Subcutaneous abdominal adipose tissue (tissue), 5 donors: Measurements from ENCODE around the gene KRT80.

Experiments
- H3K27ac ChIP-seq: one replicate; pipeline ENCODE4 v1.7.0; 2013; ENCODE audit warnings: low read depth, mild to moderate bottlenecking, inconsistent platforms, low read length, moderate library complexity
- H3K27me3 ChIP-seq, 5 donors: one replicate each; pipeline ENCODE4 v1.7.0; 2013; ENCODE audit warnings: low read length in 5 of 5, inconsistent platforms in 1 of 5; ENCODE audit not compliant: control insufficient read depth in 5 of 5, insufficient read depth in 4 of 5
- H3K36me3 ChIP-seq, 5 donors: one replicate each; pipeline ENCODE4 v1.7.0; 2013; ENCODE audit warnings: low read length in 5 of 5; ENCODE audit not compliant: control insufficient read depth in 5 of 5, insufficient read depth in 5 of 5
- H3K4me1 ChIP-seq, 5 donors: one replicate each; pipeline ENCODE4 v1.7.0; 2013; ENCODE audit warnings: low read length in 5 of 5, mild to moderate bottlenecking in 3 of 5, moderate library complexity in 1 of 5; ENCODE audit not compliant: control insufficient read depth in 5 of 5, insufficient read depth in 5 of 5
- H3K4me3 ChIP-seq, 5 donors: one replicate each; pipeline ENCODE4 v1.7.0; 2013; ENCODE audit warnings: low read length in 5 of 5, low read depth in 1 of 5
- H3K9ac ChIP-seq, 5 donors: one replicate each; pipeline ENCODE4 v1.7.0; 2013; ENCODE audit warnings: low read length in 5 of 5, mild to moderate bottlenecking in 4 of 5, moderate library complexity in 3 of 5
- H3K9me3 ChIP-seq, 5 donors: one replicate each; pipeline ENCODE4 v1.7.0; 2013; ENCODE audit warnings: low read length in 5 of 5; ENCODE audit not compliant: control insufficient read depth in 5 of 5
- donor health status: healthy.
- donor health status: healthy.
- donor health status: healthy.
- donor health status: healthy.
- donor health status: healthy.

The KRT80 gene

GRCh38 chr12:52205612-52206303 is 13.9 kb upstream of the KRT80 start:
- Histone ChIP-seq H3K27me3 (peaks cover 0 to 43% (median 17%) of the 10 kb centered on the region in 5 donors), H3K27ac (no peak overlapping the region), H3K4me1 (peaks cover 7 to 34% (median 21%) of the 10 kb centered on the region in 5 donors), H3K9me3 (no peaks in the 10 kb centered on the region), H3K36me3 (no peaks in the 10 kb centered on the region), H3K4me3 (no peak overlapping the region), H3K9ac (no peak overlapping the region)

- H3K4me3 ChIP-seq: no peak overlapping the region
- H3K9ac ChIP-seq: no peak overlapping the region
- H3K27ac ChIP-seq: no peak overlapping the region
- H3K4me1 ChIP-seq: peaks cover 7 to 34% (median 21%) of the 10 kb centered on the region in 5 donors
- no peaks in the 10 kb centered on the region for H3K36me3 ChIP-seq
- H3K27me3 ChIP-seq: peaks cover 0 to 40% (median 17%) of the 10 kb centered on the region in 5 donors
- H3K9me3 ChIP-seq: no peaks in the 10 kb centered on the region
These were observed 13.2 kb upstream of the KRT80 start for GRCh38 chr12:52204931-52205505.

GRCh38 chr12:52204095-52204930 is 12.5 kb upstream of the KRT80 start:
- no peak overlapping the region for H3K27ac ChIP-seq
- H3K27me3 ChIP-seq: peaks cover 0 to 37% (median 12%) of the 10 kb centered on the region in 5 donors
- peaks cover 7 to 34% (median 24%) of the 10 kb centered on the region in 5 donors for H3K4me1 ChIP-seq
- H3K4me3 ChIP-seq: no peak overlapping the region
- no peak overlapping the region for H3K9ac ChIP-seq
- no peaks in the 10 kb centered on the region for H3K9me3 ChIP-seq
- H3K36me3 ChIP-seq: no peaks in the 10 kb centered on the region

GRCh38 chr12:52203079-52203921 is 11.5 kb upstream of the KRT80 start:
- Histone ChIP-seq H3K27ac (no peak overlapping the region), H3K36me3 (no peaks in the 10 kb centered on the region), H3K27me3 (peaks cover 0 to 33% (median 3%) of the 10 kb centered on the region in 5 donors), H3K9me3 (no peaks in the 10 kb centered on the region), H3K4me1 (peaks cover 7 to 39% (median 28%) of the 10 kb centered on the region in 5 donors), H3K9ac (no peak overlapping the region), H3K4me3 (no peak overlapping the region)

- Histone ChIP-seq H3K9me3 (no peaks in the 10 kb centered on the region), H3K4me1 (peaks cover 7 to 39% (median 22%) of the 10 kb centered on the region in 5 donors), H3K36me3 (no peaks in the 10 kb centered on the region), H3K27ac (no peak overlapping the region), H3K27me3 (peaks cover 0 to 31% (median 3%) of the 10 kb centered on the region in 5 donors), H3K4me3 (no peak overlapping the region), H3K9ac (no peak overlapping the region)
These were observed 10.7 kb upstream of the KRT80 start for GRCh38 chr12:52202361-52203078.

- peaks cover 7 to 40% (median 18%) of the 10 kb centered on the region in 5 donors for H3K4me1 ChIP-seq
- peaks cover 0 to 24% (median 3%) of the 10 kb centered on the region in 5 donors for H3K27me3 ChIP-seq
- H3K9ac ChIP-seq: no peak overlapping the region
- no peaks in the 10 kb centered on the region for H3K9me3 ChIP-seq
- H3K27ac ChIP-seq: no peak overlapping the region
- H3K4me3 ChIP-seq: no peak overlapping the region
- H3K36me3 ChIP-seq: no peaks in the 10 kb centered on the region
These were observed 9.6 kb upstream of the KRT80 start for GRCh38 chr12:52201451-52201839.

- H3K4me1 ChIP-seq: peaks cover 7 to 40% (median 18%) of the 10 kb centered on the region in 5 donors
- H3K9ac ChIP-seq: no peak overlapping the region
- no peak overlapping the region for H3K4me3 ChIP-seq
- H3K9me3 ChIP-seq: no peaks in the 10 kb centered on the region
- H3K27me3 ChIP-seq: peaks cover 0 to 22% (median 3%) of the 10 kb centered on the region in 5 donors
- H3K36me3 ChIP-seq: no peaks in the 10 kb centered on the region
- H3K27ac ChIP-seq: no peak overlapping the region
These were observed 9.1 kb upstream of the KRT80 start for GRCh38 chr12:52200781-52201450.

- no peak overlapping the region for H3K9ac ChIP-seq
- H3K36me3 ChIP-seq: no peaks in the 10 kb centered on the region
- H3K27ac ChIP-seq: no peak overlapping the region
- H3K27me3 ChIP-seq: peaks cover 0 to 22% (median 3%) of the 10 kb centered on the region in 5 donors
- no peaks in the 10 kb centered on the region for H3K9me3 ChIP-seq
- H3K4me1 ChIP-seq: peaks cover 7 to 42% (median 18%) of the 10 kb centered on the region in 5 donors
- no peak overlapping the region for H3K4me3 ChIP-seq
These were observed 8.4 kb upstream of the KRT80 start for GRCh38 chr12:52200086-52200780.
